ENCODE data around the gene DUXA. TPM values are rescaled to one million over a fixed set of nuclear protein-coding genes. Genes with fewer than 3 reads are reported as not detected.
A peak's percentile ranks its signal among the peaks of the same experiment; 100 is the strongest.
"Not testable (repeated sequence)": the region's sequence is repeated elsewhere in the genome, so short reads cannot be mapped to it uniquely, and the experiment has no call there.

DUXA gene
- total RNA-seq, 2 donors from 2014 or later: not detected

- H3K4me3 ChIP-seq: no peak overlapping the region
- no peak for ATAC-seq (ENCODE audit: insufficient number of reproducible peaks, low FRiP score, low read depth)
- no peaks in the 10 kb centered on the region for H3K4me1 ChIP-seq (ENCODE audit: control insufficient read depth in 1 of 2, low read depth in 2 of 2)
- DNase-seq (ENCODE audit: low spot score): no peak
- H3K9me3 ChIP-seq: no peaks in the 10 kb centered on the region
- no peaks in the 10 kb centered on the region for H3K36me3 ChIP-seq
- no peaks in the 10 kb centered on the region for H3K27me3 ChIP-seq (replicated peaks; ENCODE audit: insufficient read depth)
- no peak for TF ChIP-seq CTCF (IDR thresholded peaks at IDR 0.05)
- H3K27ac ChIP-seq: peak overlapping the region in 1 of 2 donors; percentile 74
These were observed 5.2 kb downstream of the DUXA start for GRCh38 chr19:57161985-57162539.

- Histone ChIP-seq H3K4me3 (no peak overlapping the region), H3K4me1 (ENCODE audit: control insufficient read depth in 1 of 2, low read depth in 2 of 2) (no peaks in the 10 kb centered on the region), H3K27me3 (replicated peaks; ENCODE audit: insufficient read depth) (no peaks in the 10 kb centered on the region), H3K27ac (no peak overlapping the region), H3K36me3 (no peaks in the 10 kb centered on the region), H3K9me3 (no peaks in the 10 kb centered on the region)
- TF ChIP-seq CTCF (IDR thresholded peaks at IDR 0.05): no peak
- ATAC-seq (ENCODE audit: insufficient number of reproducible peaks, low FRiP score, low read depth): no peak
- no peak for DNase-seq (ENCODE audit: low spot score)
These were observed 14.4 kb downstream of the DUXA start for GRCh38 chr19:57152921-57153320.

GRCh38 chr19:57141699-57142098 lies 25.6 kb downstream of the DUXA start:
- TF ChIP-seq CTCF (IDR thresholded peaks at IDR 0.05): no peak
- DNase-seq (ENCODE audit: low spot score): no peak
- no peak overlapping the region for H3K4me3 ChIP-seq

GRCh38 chr19:57135797-57136196 lies 31.5 kb downstream of the DUXA start:
- no peak for DNase-seq (ENCODE audit: low spot score)
- no peaks in the 10 kb centered on the region for H3K27me3 ChIP-seq (replicated peaks; ENCODE audit: insufficient read depth)
- no peak for TF ChIP-seq CTCF (IDR thresholded peaks at IDR 0.05)

More at GRCh38 chr19:57141699-57142098, 25.6 kb downstream of the DUXA start:
- H3K27me3 ChIP-seq (replicated peaks; ENCODE audit: insufficient read depth): no peaks in the 10 kb centered on the region
- ATAC-seq (ENCODE audit: insufficient number of reproducible peaks, low FRiP score, low read depth): no peak
- H3K27ac ChIP-seq: no peak overlapping the region
- H3K4me1 ChIP-seq (ENCODE audit: control insufficient read depth in 1 of 2, low read depth in 2 of 2): no peaks in the 10 kb centered on the region
- H3K36me3 ChIP-seq: no peaks in the 10 kb centered on the region
- no peaks in the 10 kb centered on the region for H3K9me3 ChIP-seq

GRCh38 chr19:57127403-57127802 lies 39.9 kb downstream of the DUXA start:
- not testable (repeated sequence) for DNase-seq (ENCODE audit: low spot score); H3K4me1 ChIP-seq (ENCODE audit: control insufficient read depth in 1 of 2, low read depth in 2 of 2); ATAC-seq (ENCODE audit: insufficient number of reproducible peaks, low FRiP score, low read depth); H3K27me3 ChIP-seq (replicated peaks; ENCODE audit: insufficient read depth); H3K4me3 ChIP-seq; H3K27ac ChIP-seq; H3K9me3 ChIP-seq; H3K36me3 ChIP-seq

More at GRCh38 chr19:57135797-57136196, 31.5 kb downstream of the DUXA start:
- no peaks in the 10 kb centered on the region for H3K4me1 ChIP-seq (ENCODE audit: control insufficient read depth in 1 of 2, low read depth in 2 of 2)
- no peak overlapping the region for H3K27ac ChIP-seq
- H3K9me3 ChIP-seq: no peaks in the 10 kb centered on the region
- no peak overlapping the region for H3K4me3 ChIP-seq
- no peak for ATAC-seq (ENCODE audit: insufficient number of reproducible peaks, low FRiP score, low read depth)
- H3K36me3 ChIP-seq: no peaks in the 10 kb centered on the region

GRCh38 chr19:57123882-57124281 lies 43.4 kb downstream of the DUXA start:
- Histone ChIP-seq H3K27me3 (replicated peaks; ENCODE audit: insufficient read depth) (no peaks in the 10 kb centered on the region), H3K4me1 (ENCODE audit: control insufficient read depth in 1 of 2, low read depth in 2 of 2) (no peaks in the 10 kb centered on the region), H3K36me3 (no peaks in the 10 kb centered on the region), H3K4me3 (no peak overlapping the region), H3K9me3 (no peaks in the 10 kb centered on the region), H3K27ac (no peak overlapping the region)
- ATAC-seq (ENCODE audit: insufficient number of reproducible peaks, low FRiP score, low read depth) (no peak), DNase-seq (ENCODE audit: low spot score) (no peak)
- no peak for TF ChIP-seq CTCF (IDR thresholded peaks at IDR 0.05)

Data from thoracic aorta (tissue), 2 donors.